GM20000 (cell line): ENCODE measurements around the gene PSD.

Source experiments
- DNase-seq: peaks from one replicate; pipeline ENCODE4 v3.0.0; 2012; ENCODE audit warnings: low spot score
- TF ChIP-seq, protein P1 (sequence below): IDR thresholded peaks from 2 replicates; pipeline ENCODE4 v1.5.1; 2012; ENCODE audit warnings: mild to moderate bottlenecking, control low read depth; ENCODE audit errors: extremely low read depth, missing control alignments

Gene PSD

DNA sequence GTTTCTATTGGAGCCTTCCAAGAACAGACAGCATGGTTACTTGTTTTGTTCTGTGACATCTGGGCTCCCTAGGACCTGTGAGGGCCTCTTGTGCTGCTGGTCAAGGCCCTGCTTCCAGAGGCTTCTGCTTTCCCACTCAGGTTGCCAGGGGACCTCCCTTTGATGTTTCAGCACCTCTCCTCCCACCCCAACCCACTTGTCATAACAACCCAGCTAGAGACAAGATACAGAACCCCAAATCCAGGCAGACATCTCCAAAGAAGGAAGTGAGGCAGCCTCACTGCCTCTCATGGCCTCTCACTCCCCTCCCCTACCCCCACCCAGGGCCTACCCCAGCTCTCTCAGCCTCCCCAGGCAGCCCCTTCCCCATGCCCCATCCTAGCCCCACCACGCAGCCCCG lies 11.8 kb downstream of the PSD start:
- TF ChIP-seq, protein P1, sequence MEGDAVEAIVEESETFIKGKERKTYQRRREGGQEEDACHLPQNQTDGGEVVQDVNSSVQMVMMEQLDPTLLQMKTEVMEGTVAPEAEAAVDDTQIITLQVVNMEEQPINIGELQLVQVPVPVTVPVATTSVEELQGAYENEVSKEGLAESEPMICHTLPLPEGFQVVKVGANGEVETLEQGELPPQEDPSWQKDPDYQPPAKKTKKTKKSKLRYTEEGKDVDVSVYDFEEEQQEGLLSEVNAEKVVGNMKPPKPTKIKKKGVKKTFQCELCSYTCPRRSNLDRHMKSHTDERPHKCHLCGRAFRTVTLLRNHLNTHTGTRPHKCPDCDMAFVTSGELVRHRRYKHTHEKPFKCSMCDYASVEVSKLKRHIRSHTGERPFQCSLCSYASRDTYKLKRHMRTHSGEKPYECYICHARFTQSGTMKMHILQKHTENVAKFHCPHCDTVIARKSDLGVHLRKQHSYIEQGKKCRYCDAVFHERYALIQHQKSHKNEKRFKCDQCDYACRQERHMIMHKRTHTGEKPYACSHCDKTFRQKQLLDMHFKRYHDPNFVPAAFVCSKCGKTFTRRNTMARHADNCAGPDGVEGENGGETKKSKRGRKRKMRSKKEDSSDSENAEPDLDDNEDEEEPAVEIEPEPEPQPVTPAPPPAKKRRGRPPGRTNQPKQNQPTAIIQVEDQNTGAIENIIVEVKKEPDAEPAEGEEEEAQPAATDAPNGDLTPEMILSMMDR: no peak
- peak; percentile 38 for DNase-seq

DNA sequence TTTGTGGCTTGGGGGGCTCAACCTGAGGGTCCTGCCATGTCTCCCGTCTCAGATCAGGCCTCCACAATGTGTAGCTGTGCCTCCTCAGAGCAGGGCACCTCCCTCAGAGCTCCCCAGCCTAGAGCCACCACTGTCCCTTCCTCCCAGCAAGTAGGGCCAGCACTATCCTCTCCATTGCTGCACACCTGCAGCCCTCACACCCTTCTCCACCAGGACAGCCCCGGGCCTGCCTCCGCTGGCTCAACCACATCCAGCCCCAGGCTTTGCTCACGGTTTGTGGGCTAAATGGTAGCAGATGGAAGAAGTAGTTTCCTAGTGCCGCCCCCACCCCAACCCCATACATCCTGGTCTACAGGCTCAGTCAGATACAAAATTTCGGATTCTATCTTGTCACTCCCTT lies 13.0 kb downstream of the PSD start:
- no peak for DNase-seq

DNA sequence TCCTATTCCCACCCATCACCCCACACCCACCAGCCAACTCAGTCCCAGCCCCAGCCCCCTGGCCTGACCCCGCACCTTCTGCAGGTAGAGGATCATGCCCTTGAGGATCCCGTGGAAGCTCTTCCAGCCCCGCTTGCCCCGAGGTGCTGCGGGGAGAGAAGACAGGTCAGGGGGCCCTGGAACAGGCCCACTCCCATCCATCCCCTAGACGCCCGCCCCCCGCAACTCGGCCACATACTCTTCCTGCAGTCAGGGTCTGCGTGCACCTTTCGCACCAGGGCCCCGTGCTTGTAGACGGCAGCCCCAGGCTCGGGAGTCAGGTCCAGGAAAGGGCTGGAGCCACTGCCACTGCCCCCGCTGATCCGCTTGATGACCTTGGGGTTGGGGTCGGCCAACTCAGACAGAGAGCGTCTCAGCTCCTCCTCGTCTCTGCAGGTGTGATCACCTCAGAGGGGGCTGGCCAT lies 13.4 kb downstream of the PSD start:
- TF ChIP-seq, protein P1: no peak
- DNase-seq: no peak

More for the DNA sequence above, 13.0 kb downstream of the PSD start:
- TF ChIP-seq, protein P1: no peak

DNA sequence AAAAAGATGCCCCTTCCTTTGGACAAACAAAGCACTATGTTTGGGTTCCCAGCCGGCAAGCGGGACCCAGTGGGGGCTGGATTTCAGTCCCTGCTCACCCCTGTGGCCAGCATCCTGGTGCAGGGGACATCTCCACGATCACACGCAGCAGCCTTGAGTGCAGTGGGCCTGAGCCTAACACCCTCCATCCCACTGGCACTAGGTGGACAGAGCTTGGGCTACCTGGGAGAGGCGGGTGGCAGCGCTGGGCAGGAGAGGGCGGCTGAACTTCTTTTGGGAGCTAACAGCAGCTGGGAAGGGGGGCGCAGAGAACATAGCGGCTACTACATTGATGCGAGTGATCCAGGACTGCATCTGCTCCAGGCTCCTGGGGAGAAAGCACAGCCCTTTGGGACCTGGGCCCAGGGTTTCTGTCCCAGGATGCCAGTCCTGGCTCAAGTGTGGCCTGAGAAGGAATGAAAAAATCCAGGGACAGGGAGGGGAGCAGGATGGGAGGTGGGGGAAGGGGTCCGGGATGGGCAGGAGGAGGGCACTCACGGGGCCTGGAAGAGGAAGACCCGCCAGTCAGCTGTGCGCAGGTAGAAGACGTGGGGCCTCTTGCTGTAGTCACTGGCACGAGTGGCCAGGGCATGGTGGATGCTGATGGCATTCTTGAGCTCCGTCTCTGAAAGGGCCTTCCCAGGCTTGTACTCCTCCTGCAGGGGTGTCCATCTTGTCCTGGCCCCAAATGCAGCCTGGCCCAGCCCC lies 14.1 kb downstream of the PSD start:
- no peak for DNase-seq
- TF ChIP-seq, protein P1: no peak

DNA sequence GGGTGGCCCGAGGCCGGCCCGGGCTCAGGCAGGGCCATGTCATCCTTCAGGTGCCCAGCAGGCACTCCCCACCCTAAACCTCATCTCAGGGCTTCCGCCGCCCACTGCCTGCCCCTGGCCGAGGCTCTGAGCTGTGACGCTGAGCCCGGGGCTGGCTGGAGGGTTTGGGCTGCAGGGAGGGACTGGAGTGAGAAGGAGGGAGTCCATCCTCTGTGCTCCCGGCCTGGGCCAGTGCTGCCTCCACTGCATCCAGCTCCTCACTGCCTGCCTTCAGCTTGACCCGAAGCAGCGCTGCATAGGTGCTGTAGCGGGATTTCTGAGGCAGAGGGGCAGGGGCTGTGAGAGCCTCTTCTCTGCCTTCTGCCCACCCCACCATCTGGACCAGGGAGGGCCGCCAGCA lies 15.5 kb downstream of the PSD start:
- TF ChIP-seq, protein P1: no peak
- DNase-seq: no peak

DNA sequence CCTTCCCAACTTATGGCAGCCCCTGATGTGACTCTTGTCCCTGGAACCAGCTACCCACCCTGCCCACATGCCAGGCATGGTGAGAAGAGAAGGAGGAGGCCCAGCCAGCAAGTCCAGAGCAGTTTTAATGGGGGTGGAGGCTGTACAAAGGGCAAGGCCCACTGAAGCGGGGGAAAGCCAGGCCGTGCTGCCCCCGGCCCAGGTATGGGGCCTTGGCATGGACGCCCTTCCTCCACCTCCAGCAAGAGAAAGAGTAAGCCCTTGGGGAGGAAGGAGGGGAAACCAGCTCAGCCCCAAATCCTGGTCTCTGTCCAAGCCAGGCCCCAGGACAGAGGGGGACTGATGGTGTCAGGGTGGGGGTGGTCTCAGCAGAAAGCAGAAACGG lies 16.1 kb downstream of the PSD start:
- TF ChIP-seq, protein P1: no peak
- no peak for DNase-seq

DNA sequence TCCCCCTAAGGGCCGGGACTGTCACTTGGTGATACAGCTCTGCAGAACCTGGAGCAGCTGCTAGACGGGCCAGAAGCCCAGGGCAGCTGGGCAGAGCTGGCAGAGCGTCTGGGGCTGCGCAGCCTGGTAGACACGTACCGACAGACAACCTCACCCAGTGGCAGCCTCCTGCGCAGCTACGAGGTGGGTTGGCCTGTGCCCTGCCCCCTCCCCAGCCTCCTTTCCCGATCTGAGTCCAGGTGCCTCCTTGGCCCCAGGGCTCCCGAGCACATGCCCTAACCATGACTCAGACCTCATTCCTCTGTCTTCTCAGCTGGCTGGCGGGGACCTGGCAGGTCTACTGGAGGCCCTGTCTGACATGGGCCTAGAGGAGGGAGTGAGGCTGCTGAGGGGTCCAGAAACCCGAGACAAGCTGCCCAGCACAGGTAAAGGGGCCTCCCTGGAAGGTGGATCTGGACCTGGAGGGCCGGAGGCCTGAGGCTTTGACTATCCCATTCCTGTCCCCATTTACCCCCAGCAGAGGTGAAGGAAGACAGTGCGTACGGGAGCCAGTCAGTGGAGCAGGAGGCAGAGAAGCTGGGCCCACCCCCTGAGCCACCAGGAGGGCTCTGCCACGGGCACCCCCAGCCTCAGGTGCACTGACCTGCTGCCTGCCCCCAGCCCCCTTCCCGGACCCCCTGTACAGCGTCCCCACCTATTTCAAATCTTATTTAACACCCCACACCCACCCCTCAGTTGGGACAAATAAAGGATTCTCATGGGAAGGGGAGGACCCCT lies 16.7 kb downstream of the PSD start:
- no peak for DNase-seq
- TF ChIP-seq, protein P1: no peak
